Astrocyte (in vitro differentiated cells and primary cell): ENCODE results near the gene DSC1. TPM values are rescaled to one million over a fixed set of nuclear protein-coding genes. Genes with fewer than 3 reads are reported as not detected.

Source experiments
- DNase-seq: peaks from one replicate; pipeline ENCODE4 v3.0.0-alpha.2; 2010; ENCODE audit warnings: low read depth
- FAIRE-seq: peaks from 2 replicates; lab custom pipeline; 2011; peaks lifted over from hg19 to GRCh38; lab: Jason Lieb, UNC
- H2AFZ ChIP-seq: 2 replicates; pipeline ENCODE4 v1.6.0; 2012; ENCODE audit warnings: low read depth, low read length, inconsistent platforms
- H3K27ac ChIP-seq: 2 replicates; pipeline ENCODE4 v1.5.1; 2011; ENCODE audit warnings: low read depth, low read length, inconsistent platforms
- H3K27me3 ChIP-seq: 2 replicates; pipeline ENCODE4 v1.6.0; 2011; ENCODE audit warnings: low read length, inconsistent platforms; ENCODE audit not compliant: insufficient read depth
- H3K36me3 ChIP-seq: 2 replicates; pipeline ENCODE4 v1.5.1; 2011; ENCODE audit warnings: low read length, inconsistent platforms; ENCODE audit not compliant: insufficient read depth
- H3K4me1 ChIP-seq: 2 replicates; pipeline ENCODE4 v1.5.1; 2011; ENCODE audit warnings: low read length, inconsistent platforms; ENCODE audit not compliant: insufficient read depth
- H3K4me2 ChIP-seq: 2 replicates; pipeline ENCODE4 v1.6.0; 2012; ENCODE audit warnings: low read length, inconsistent platforms
- H3K4me3 ChIP-seq: 2 replicates; pipeline ENCODE4 v1.5.1; 2011; ENCODE audit warnings: low read depth, mild to moderate bottlenecking, low read length, inconsistent platforms; ENCODE audit not compliant: insufficient read depth
- H3K79me2 ChIP-seq: 2 replicates; pipeline ENCODE4 v1.6.0; 2012; ENCODE audit warnings: mild to moderate bottlenecking, low read length, inconsistent platforms; ENCODE audit not compliant: insufficient read depth
- H3K9ac ChIP-seq: 2 replicates; pipeline ENCODE4 v1.6.0; 2012; ENCODE audit warnings: mild to moderate bottlenecking, low read length, inconsistent platforms
- H3K9me3 ChIP-seq: 2 replicates; pipeline ENCODE4 v1.5.1; 2012; ENCODE audit warnings: low read depth, mild to moderate bottlenecking, low read length, inconsistent platforms; ENCODE audit not compliant: insufficient read depth
- H4K20me1 ChIP-seq: 2 replicates; pipeline ENCODE4 v1.6.0; 2012; ENCODE audit warnings: low read length, inconsistent platforms; ENCODE audit not compliant: insufficient read depth
- H3K27ac Mint-ChIP-seq: one replicate; pipeline ENCODE4 v1.8.0; 2021; ENCODE audit warnings: mild to moderate bottlenecking, mixed read lengths; ENCODE audit not compliant: unreplicated experiment
- H3K27me3 Mint-ChIP-seq: one replicate; pipeline ENCODE4 v1.8.0; 2021; ENCODE audit warnings: low read depth, mixed read lengths; ENCODE audit not compliant: unreplicated experiment
- H3K36me3 Mint-ChIP-seq: one replicate; pipeline ENCODE4 v1.8.0; 2021; ENCODE audit warnings: low read depth, mixed read lengths; ENCODE audit not compliant: unreplicated experiment
- H3K4me1 Mint-ChIP-seq: one replicate; pipeline ENCODE4 v1.8.0; 2021; ENCODE audit warnings: low read depth, mixed read lengths; ENCODE audit not compliant: unreplicated experiment
- H3K4me3 Mint-ChIP-seq: one replicate; pipeline ENCODE4 v1.8.0; 2021; ENCODE audit warnings: mild to moderate bottlenecking, moderate library complexity, mixed read lengths; ENCODE audit not compliant: unreplicated experiment
- H3K9me3 Mint-ChIP-seq: one replicate; pipeline ENCODE4 v1.8.0; 2021; ENCODE audit warnings: mild to moderate bottlenecking, mixed read lengths; ENCODE audit not compliant: unreplicated experiment
- EZH2 ChIP-seq: IDR thresholded peaks from 2 replicates; pipeline ENCODE4 v1.6.1; 2012; ENCODE audit warnings: mild to moderate bottlenecking, low read length, inconsistent platforms; ENCODE audit not compliant: insufficient read depth
- total RNA-seq: library from RNA; stranded (reverse); gene quantifications from 2 replicates; pipeline ENCODE4 v1.2.1, GENCODE V29; 2021
- TF ChIP-seq, protein P1 (sequence below): IDR thresholded peaks from 2 replicates; pipeline ENCODE4 v1.5.1; 2011; ENCODE audit warnings: low read depth, mild to moderate bottlenecking, inconsistent platforms, low read length, moderate library complexity; ENCODE audit not compliant: insufficient read depth

Gene DSC1
- total RNA-seq, 1 donor from 2014 or later, result 0.18 TPM

- H3K4me3 Mint-ChIP-seq, result no peak overlapping the region
- Histone ChIP-seq H3K27me3 (peaks cover 2% of the 10 kb centered on the region), H3K9me3 (no peaks in the 10 kb centered on the region), H3K4me3 (no peak overlapping the region), H3K4me2 (no peak overlapping the region), H3K9ac (no peak overlapping the region), H3K4me1 (no peaks in the 10 kb centered on the region), H3K79me2 (no peaks in the 10 kb centered on the region), H3K27ac (no peak overlapping the region), H2AFZ (no peak overlapping the region), H3K36me3 (no peaks in the 10 kb centered on the region), H4K20me1 (no peaks in the 10 kb centered on the region)
- no peak overlapping the region for H3K27ac Mint-ChIP-seq
- DNase-seq, result no peak
- no peaks in the 10 kb centered on the region for H3K9me3 Mint-ChIP-seq
- H3K4me1 Mint-ChIP-seq, result no peaks in the 10 kb centered on the region
- no peak for FAIRE-seq
- peaks cover 2% of the 10 kb centered on the region for H3K27me3 Mint-ChIP-seq
- H3K36me3 Mint-ChIP-seq, result no peaks in the 10 kb centered on the region
- no peak for TF ChIP-seq EZH2
- TF ChIP-seq, protein P1, sequence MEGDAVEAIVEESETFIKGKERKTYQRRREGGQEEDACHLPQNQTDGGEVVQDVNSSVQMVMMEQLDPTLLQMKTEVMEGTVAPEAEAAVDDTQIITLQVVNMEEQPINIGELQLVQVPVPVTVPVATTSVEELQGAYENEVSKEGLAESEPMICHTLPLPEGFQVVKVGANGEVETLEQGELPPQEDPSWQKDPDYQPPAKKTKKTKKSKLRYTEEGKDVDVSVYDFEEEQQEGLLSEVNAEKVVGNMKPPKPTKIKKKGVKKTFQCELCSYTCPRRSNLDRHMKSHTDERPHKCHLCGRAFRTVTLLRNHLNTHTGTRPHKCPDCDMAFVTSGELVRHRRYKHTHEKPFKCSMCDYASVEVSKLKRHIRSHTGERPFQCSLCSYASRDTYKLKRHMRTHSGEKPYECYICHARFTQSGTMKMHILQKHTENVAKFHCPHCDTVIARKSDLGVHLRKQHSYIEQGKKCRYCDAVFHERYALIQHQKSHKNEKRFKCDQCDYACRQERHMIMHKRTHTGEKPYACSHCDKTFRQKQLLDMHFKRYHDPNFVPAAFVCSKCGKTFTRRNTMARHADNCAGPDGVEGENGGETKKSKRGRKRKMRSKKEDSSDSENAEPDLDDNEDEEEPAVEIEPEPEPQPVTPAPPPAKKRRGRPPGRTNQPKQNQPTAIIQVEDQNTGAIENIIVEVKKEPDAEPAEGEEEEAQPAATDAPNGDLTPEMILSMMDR, result no peak
These were observed 45.6 kb downstream of the DSC1 start for GRCh38 chr18:31116853-31117595.

DNA sequence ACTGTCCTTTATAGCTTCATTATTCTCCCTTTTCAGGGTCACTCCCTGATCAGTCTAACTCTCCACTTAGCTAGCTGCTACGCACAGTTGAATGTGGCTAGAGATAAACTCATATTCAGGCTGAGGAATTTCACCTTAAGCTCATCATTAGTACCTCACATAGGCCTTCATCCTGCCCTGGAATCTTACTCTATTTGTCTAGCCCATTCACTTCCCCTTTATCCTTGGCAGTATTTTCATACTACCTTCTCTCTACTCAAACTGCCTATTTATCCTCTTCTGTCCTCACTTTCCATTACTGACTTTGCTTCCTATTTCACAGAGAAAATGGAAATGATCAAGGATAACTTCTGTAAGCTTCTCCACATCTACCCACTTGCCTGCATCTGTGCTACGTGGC is 49.9 kb downstream of the DSC1 start:
- H3K36me3 ChIP-seq, result no peaks in the 10 kb centered on the region
- H3K79me2 ChIP-seq, result no peaks in the 10 kb centered on the region
- no peaks in the 10 kb centered on the region for H4K20me1 ChIP-seq
- H3K9me3 ChIP-seq, result no peaks in the 10 kb centered on the region
- H3K4me3 Mint-ChIP-seq, result no peak overlapping the region
- H3K36me3 Mint-ChIP-seq, result no peaks in the 10 kb centered on the region
- FAIRE-seq (no peak), DNase-seq (no peak)
- H3K27me3 Mint-ChIP-seq, result peaks cover 2% of the 10 kb centered on the region
- peaks cover 4% of the 10 kb centered on the region for H3K27me3 ChIP-seq
- no peak overlapping the region for H3K4me2 ChIP-seq
- no peak overlapping the region for H3K9ac ChIP-seq
- no peaks in the 10 kb centered on the region for H3K9me3 Mint-ChIP-seq
- no peak overlapping the region for H3K27ac ChIP-seq
- H3K4me1 ChIP-seq, result no peaks in the 10 kb centered on the region
- no peak overlapping the region for H2AFZ ChIP-seq
- no peak overlapping the region for H3K4me3 ChIP-seq
- H3K4me1 Mint-ChIP-seq, result no peaks in the 10 kb centered on the region
- H3K27ac Mint-ChIP-seq, result no peak overlapping the region
- TF ChIP-seq, protein P1, result no peak
- no peak for TF ChIP-seq EZH2

DNA sequence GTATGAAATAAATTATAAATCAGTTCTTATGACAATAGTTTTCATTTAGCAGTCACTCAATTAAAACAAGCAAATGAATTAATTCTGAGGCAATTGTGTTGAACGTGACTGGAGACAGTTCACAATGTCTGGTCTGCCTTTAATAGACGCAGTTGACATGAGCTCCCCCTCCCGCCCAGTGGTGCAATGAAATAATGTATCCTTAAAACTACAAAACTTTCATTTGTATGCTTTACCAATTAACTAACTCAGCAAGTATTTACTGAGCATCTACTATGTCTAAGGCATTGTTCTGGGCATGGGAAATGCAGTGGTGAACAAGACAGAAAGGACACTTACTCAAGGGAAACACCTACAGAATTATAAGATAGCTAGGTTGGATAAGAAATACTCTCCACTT is 56.9 kb downstream of the DSC1 start:
- Histone ChIP-seq H3K4me3 (no peak overlapping the region), H3K4me2 (no peak overlapping the region), H3K9me3 (no peaks in the 10 kb centered on the region), H3K4me1 (peaks cover 4% of the 10 kb centered on the region), H4K20me1 (no peaks in the 10 kb centered on the region), H3K27ac (no peak overlapping the region), H3K36me3 (no peaks in the 10 kb centered on the region), H2AFZ (no peak overlapping the region), H3K79me2 (no peaks in the 10 kb centered on the region), H3K9ac (no peak overlapping the region), H3K27me3 (no peaks in the 10 kb centered on the region)
- H3K9me3 Mint-ChIP-seq, result no peaks in the 10 kb centered on the region
- TF ChIP-seq EZH2, result no peak
- TF ChIP-seq, protein P1, result no peak
- H3K4me3 Mint-ChIP-seq, result no peak overlapping the region
- peaks cover 2% of the 10 kb centered on the region for H3K4me1 Mint-ChIP-seq
- no peaks in the 10 kb centered on the region for H3K27me3 Mint-ChIP-seq
- no peak overlapping the region for H3K27ac Mint-ChIP-seq
- FAIRE-seq, result no peak
- no peak for DNase-seq
- H3K36me3 Mint-ChIP-seq, result no peaks in the 10 kb centered on the region
